ENCODE data around the gene SOX13.
"Not testable (repeated sequence)": the region's sequence is repeated elsewhere in the genome, so short reads cannot be mapped to it uniquely, and the experiment has no call there.

Gene SOX13

DNA sequence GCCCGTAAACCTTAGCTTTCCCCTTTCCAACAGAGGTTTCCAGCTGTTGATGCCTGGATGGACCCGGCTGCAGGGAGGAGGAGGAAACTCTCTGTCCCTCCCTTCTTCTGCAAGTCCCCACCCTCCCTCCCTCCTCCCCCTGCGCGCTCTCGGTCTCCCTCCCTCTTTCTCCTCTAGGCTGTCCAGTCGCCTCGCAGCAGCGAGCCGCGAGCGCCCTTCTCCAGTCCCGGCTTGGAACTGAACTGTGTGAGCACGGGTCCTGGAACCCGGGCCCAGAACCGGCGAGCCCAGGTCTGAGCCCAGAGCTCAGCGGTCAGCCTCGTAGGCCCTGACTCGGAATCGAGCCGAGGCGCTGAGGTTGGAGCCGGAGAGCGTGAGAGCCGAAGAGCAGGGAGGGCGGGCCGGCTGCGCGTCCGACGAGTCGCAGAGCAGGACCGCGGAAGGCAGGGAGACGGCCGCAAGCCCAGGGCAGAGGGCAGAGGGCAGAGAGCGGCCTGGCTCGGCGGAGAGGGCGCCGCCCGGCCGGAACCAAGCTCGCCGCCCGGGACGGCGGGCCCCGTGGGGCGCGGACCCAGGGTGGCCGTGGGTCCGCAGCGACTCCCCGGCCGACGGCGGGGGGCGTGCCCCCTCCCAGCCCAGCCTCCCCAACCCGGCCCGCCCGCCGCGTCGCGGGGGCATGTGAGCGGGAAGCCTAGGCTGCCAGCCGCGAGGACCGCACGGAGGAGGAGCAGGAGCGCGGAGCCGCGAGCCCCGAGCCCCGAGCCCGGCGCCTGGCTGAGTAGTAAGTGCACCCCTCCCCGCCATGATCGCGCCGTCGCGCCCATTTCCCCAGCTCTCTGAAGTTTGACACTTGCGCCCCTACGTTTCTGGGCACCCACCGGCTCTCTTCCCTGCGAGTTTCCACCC, at the start of gene SOX13:
Gene SOX13, plus strand, starts transcription at position 185 of the 906 bp plus-strand sequence. CDS start 39,801 bp downstream, outside the sequence.
- no peak for DNase-seq

GRCh38 chr1:204025917-204026707, 46.8 kb upstream of the SOX13 start:
- no peak for DNase-seq

DNA sequence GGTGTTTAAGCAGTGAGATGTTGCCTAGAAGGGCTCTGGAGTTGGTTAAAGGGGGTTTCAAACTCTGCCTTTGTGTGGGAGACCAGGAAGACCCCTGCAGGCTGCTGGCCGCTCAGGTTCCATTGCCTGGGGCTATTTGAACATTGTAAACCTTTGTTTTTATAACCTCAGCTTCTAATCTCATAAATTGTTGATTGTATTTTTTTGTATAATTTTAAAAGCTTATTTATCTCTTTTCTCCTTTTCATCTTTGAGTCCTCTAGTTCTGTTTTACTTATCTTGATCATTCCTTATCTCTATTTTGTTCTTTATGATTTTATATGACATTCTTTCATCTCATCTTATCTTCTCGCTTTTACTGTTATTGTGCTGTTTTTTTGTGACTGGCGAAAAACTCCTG, 45.5 kb upstream of the SOX13 start:
- no peak for DNase-seq

DNA sequence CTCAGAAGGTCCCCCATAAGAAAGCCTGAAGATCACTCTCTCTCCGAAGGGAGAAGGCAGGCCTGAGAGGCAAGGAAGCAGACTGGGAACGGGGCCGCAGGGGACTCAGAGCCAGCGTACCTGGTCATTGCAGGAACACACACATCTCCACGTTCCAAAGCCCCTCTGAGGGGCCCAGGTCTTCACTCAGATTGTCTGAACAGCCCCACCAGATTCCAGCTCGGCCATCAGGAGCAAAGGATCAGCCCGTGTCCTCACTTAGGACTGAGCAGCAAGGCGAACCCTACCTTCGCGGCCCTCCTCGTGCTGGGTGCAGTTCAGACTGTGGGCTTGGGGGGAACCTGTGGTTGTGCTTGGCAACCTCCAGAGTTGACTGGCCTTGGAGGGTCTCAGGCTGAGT, 43.9 kb upstream of the SOX13 start:
- no peak for DNase-seq

GRCh38 chr1:204031098-204031710, 41.7 kb upstream of the SOX13 start:
- no peak for DNase-seq

DNA sequence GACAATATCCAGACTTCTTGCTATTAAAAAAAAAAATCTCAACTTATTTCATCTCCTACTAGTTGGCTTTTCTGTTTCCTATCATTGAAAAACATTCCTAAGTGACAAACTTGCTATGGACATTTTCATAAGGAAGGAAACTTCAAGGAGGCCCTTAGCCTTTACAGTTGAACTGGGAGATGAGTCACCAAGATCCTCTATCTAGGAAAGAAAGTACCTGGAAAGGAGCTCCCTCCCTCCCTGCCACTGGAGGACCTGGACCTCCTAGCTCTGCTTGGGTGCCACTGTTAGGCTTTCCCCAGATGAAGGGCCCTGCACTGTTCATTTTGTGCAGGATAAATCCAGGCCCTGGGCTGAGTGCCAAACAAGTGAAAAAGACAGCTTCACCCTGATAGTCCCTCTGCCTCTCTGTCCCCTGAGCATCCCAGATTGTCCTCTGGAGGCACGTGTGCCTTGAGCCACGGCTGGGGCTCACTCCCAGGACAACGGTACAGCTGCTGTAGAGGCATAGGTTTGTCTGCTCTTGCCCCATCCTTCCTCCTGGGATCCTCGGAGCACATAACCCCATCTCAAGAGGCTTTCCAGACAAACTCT, 40.2 kb upstream of the SOX13 start:
- DNase-seq = no peak

DNA sequence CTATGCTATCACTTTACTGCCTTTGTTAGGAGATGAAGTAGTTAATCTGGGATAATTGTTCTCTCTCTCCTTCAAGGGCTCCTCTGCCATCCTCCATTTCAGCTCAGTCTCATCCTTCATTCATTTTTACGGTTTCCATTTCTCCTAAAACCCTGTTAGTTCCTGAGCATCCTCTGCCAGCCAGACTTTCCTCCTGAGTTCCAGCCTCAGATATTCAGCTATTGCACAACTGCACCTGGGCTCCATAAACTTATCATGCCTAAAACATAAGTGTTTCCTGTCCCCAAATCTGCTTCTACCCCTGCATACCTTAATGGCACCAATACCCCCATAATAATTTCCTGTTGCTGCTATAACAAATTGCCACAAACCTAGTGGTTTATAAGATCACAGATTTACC, 39.6 kb upstream of the SOX13 start:
- DNase-seq = no peak

- no peak for DNase-seq
These were observed 35.8 kb upstream of the SOX13 start for GRCh38 chr1:204036882-204037655.

DNA sequence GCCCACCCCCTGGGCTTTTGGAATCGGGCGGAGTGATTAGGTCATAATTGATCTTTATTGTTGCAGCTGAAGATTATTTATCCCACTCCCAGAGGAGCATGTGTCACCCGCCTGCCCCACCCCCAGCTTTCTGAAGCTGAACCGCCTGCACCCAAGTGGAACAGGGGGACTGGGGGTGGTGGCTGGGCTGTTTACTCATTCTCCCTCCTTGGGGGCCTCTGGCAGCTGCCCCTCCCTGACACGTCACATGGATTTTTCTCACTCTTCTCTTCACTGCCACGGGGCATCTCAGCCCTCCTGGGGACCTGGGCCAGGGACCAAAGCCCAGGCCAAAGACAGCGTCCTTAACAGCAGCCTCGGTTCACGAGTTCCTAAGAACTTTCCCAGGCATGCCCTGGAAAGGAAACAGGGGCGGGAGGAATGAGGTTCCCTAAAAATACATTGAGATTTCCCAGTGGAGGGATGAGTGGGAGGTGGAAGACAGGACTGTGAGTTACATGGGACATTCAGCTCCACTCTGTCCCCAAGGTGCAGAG, 31.6 kb upstream of the SOX13 start:
- no peak for DNase-seq

DNA sequence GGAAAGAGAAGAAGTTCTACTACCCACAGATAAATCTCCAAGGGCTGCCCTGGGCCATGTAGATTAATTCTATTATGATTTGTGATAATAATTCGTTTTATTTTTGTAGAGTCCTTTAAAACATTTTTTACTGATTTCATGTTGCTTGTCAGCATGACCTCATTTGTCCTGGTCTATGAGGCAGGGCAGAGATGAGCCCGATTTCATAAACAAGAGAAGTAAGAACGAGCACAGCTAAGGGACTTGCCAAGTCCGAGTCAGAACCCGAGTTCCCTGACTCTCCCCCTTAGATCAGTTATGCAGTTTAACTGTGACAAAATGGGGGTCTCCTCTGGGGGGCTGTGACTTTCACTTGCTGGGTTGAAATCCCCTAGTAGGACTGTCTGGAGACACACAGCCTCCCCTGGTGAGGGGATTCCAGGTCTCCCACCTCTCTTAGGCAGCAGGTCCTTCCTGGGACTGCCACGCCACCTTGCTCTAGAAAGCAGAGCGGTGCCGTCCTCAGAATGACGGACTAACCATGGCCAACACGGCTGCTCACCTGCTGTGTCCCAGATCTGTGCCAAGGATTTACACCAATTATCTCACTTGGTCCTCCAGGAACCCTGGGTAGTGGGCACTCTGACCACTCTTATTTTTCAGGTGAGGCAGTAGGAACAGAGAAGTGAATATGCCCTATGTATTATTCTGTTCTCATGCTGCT, 31.0 kb upstream of the SOX13 start:
- no peak for DNase-seq

GRCh38 chr1:204042516-204042915, 30.4 kb upstream of the SOX13 start:
- DNase-seq = no peak

DNA sequence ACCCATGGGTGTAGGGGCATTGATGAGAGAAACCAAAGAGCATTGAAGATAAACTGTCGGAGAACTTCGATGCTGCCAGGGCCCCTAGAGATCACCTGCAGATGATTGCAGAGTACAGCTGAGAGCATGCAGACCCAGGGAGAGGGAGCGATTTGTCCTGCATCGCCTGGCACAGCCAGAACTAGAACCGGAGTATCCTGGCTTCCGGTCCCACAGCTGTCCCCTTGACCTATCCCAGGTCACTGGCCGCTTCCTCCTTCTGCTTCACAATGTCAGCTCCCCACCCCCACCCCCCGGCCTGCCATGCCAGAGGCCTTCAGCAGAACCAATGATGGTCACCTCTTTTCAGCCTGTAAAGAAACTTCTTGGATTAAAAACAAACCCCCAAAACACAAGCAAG, 29.2 kb upstream of the SOX13 start:
- no peak for DNase-seq

GRCh38 chr1:204044448-204044847, 28.5 kb upstream of the SOX13 start:
- DNase-seq = no peak

DNA sequence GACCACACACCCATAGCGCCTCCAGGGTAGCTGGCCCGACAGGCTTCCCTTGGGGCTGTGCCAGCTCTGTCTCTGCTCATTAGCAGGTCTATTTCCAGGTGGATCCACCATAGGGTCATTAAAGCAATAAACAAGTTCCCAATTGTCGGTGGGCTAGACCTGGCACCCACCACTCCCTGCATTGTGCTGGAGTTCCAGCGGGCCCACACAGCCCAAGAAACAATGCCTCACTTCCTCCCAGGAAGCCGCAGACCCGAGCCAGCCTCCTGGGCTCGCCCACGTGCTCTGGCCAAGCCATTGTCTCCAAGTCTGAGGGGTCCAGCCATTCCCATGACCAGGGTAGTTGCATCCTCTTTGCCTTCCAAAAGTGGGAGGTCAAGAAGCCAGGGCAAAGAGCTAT, 27.5 kb upstream of the SOX13 start:
- no peak for DNase-seq

- no peak for DNase-seq
These were observed 26.6 kb upstream of the SOX13 start for GRCh38 chr1:204046346-204046745.

DNA sequence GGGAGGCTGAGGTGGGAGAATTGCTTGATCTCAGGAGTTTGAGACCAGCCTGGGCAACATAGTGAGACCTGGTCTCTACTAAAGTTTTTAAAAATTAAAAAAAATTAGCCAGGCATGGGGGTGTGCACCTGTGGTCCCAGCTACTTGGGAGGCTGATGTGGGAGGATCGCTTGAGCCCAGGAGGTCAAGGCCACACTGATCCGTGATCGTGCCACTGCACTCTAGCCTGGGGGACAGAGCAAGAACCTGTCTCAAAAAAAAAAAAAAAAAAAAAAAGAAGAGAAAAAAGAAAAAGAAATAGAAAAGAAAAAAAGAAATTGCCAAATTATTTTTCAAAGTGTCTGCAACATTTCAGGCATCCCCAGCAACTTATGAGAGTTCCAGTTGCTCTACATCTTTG, 24.1 kb upstream of the SOX13 start:
- DNase-seq = not testable (repeated sequence)

- DNase-seq = no peak
These were observed 21.7 kb upstream of the SOX13 start for GRCh38 chr1:204051258-204051657.

GRCh38 chr1:204051718-204052117, 21.2 kb upstream of the SOX13 start:
- no peak for DNase-seq

DNA sequence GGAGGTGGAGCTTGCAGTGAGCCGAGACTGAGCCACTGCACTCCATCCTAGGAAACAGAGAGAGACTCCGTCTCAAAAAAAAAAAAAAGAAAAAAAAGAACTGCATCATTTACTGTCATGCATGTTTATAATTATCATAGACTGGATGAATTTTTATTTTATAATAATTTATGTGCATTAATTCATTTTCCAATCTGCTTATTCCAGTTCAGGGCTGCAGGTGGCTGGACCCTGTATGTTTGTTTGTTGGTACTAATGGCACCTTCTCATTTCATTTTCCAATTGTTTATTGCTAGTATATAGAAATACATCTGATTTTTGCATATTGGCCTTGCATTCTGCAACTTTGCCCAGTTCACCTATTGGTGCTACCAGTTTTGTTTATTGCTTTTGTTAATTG, 19.0 kb upstream of the SOX13 start:
- DNase-seq = no peak

DNA sequence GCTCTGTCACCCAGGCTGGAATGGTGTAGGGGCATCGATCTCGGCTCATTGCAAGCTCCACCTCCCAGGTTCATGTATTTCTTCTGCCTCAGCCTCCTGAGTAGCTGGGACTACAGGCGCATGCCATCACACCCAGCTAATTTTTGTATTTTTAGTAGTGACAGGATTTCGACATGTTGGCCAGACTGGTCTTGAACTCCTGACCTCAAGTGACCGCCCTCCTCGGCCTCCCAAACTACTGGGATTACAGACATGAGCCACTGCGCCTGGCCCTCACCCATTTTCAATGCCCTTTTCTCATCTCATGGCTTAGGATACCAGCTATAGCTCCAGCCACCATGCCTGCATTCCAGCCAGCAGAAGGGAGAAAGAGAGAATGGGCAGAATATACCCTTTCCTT, 12.9 kb upstream of the SOX13 start:
- DNase-seq = no peak

GRCh38 chr1:204062106-204062505, 10.8 kb upstream of the SOX13 start:
- no peak for DNase-seq
